ENCODE measurements around the gene RCOR1.

Gene RCOR1

DNA sequence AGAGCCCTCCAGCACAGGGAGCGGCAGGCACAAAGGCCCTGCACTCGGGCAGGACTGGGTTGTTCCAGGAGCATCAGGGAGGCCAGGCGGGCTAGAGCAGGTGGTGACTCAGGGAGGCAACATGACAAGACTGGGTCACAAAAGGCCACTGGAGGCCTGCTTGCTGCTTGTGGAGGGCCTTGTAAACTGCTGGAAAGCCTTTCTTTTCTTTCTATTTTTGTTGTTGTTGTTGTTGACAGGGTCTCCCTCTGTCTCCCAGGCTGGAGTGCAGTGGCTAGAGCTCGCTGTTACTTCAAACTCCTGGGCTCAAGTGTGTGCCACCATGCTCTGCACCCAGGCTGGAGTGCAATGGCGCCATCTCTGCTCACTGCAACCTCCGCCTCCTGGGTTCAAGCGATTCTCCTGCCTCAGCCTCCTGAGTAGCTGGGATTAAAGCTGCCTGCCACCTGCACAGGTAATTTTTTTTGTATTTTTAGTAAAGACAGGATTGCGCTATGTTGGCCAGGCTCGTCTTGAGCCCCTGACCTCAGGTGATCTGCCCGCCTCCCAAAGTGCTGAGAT, 11.8 kb upstream of the RCOR1 start:
- TF ChIP-seq, protein P1, sequence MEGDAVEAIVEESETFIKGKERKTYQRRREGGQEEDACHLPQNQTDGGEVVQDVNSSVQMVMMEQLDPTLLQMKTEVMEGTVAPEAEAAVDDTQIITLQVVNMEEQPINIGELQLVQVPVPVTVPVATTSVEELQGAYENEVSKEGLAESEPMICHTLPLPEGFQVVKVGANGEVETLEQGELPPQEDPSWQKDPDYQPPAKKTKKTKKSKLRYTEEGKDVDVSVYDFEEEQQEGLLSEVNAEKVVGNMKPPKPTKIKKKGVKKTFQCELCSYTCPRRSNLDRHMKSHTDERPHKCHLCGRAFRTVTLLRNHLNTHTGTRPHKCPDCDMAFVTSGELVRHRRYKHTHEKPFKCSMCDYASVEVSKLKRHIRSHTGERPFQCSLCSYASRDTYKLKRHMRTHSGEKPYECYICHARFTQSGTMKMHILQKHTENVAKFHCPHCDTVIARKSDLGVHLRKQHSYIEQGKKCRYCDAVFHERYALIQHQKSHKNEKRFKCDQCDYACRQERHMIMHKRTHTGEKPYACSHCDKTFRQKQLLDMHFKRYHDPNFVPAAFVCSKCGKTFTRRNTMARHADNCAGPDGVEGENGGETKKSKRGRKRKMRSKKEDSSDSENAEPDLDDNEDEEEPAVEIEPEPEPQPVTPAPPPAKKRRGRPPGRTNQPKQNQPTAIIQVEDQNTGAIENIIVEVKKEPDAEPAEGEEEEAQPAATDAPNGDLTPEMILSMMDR (conservative IDR thresholded peaks at IDR 0.05; ENCODE audit: low read length): no peak
- DNase-seq (ENCODE audit: low read depth): no peak
- peak overlapping the region; percentile 37; the same call in 1 of the 2 replicates for H3K4me3 ChIP-seq (ENCODE audit: low read length)

DNA sequence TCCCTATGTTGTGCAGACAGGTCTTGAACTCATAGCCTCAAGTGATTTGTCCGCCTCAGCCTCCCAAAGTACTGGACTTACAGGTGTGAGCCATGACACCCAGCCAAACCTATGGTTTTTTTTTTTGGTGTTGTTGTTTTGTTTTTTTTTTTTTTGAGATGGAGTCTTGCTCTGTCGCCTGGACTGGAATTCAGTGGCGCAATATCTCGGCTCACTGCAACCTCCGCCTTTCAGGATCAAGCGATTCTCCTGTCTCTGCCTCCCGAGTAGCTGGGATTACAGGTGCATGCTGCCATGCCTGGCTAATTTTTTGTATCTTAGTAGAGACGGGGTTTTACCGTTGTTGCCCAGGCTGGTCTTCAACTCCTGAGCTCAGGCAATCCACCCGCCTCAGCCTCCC, 11.3 kb upstream of the RCOR1 start:
- DNase-seq (ENCODE audit: low read depth): no peak
- TF ChIP-seq, protein P1 (conservative IDR thresholded peaks at IDR 0.05; ENCODE audit: low read length): no peak
- no peak overlapping the region for H3K4me3 ChIP-seq (ENCODE audit: low read length)

DNA sequence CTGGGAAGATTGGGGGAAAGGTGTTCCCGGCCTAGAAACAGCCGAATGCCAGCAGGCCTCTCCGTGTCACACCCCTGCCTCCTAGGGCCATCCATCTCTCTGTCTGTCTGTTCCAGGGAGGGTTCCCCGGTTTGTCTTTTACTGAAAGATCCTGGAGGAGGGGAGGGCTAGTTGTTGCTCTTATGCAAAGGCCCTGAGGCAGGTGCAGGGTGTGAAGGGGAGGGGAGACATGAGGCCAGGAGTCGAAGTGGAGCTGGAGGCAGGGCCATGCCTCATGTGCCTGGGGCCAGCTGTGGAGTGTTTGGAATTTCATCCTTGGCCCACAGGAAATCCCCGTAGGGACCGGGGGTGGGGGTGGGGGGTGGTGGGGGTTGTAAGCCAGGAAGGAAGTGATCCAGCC, 8.7 kb upstream of the RCOR1 start:
- TF ChIP-seq, protein P1 (conservative IDR thresholded peaks at IDR 0.05; ENCODE audit: low read length): no peak
- no peak overlapping the region for H3K4me3 ChIP-seq (ENCODE audit: low read length)
- DNase-seq (ENCODE audit: low read depth): no peak

DNA sequence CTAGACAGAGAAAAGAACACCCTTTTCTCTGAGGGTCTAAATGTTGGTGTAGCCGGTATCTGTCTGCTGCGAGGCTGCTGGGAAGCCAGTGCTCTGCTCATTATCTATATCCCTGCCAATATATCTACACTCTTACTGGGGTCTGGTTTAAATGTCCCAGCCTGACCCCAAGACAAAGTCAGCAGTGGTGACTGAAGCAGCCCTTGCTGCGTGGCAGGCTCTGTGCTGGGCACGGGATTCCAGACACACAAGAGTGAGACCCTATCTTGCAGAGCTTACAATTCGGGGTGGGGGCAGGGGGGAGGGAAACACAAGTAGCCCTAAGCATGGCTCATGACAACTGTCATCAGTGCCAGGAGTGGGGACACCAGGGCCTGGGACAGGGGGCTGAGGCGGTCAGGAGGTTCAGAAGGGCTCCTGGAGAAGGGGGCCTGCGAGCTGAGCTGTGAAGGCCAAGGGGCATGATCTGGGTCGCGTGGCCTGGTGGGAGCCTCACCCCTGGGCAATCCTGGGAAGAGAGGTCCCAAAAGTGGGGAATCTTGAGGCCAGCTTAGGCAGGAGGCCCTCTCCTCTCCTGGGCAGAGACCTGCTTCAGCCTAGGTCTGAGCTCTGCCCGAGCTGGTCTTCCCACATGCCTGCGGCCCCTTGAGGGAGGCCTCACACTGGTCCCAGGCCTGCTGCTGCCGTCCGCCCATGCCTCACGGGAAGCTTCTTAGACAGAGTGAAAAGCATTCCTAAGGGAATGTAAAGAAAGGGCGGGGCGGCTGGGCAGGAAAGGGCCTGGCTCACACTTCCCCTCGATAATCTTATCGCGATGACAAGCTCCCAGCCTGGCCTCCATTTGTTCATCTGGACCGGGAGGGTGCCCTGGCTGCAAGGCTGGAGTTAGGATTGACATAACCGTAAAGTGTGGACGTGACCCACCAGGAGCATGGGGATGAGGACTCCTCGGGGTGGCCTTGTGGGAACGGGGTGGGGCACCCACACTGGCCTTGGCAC, 7.3 kb upstream of the RCOR1 start:
- no peak overlapping the region for H3K4me3 ChIP-seq (ENCODE audit: low read length)
- DNase-seq (ENCODE audit: low read depth): no peak
- TF ChIP-seq, protein P1 (conservative IDR thresholded peaks at IDR 0.05; ENCODE audit: low read length): no peak

DNA sequence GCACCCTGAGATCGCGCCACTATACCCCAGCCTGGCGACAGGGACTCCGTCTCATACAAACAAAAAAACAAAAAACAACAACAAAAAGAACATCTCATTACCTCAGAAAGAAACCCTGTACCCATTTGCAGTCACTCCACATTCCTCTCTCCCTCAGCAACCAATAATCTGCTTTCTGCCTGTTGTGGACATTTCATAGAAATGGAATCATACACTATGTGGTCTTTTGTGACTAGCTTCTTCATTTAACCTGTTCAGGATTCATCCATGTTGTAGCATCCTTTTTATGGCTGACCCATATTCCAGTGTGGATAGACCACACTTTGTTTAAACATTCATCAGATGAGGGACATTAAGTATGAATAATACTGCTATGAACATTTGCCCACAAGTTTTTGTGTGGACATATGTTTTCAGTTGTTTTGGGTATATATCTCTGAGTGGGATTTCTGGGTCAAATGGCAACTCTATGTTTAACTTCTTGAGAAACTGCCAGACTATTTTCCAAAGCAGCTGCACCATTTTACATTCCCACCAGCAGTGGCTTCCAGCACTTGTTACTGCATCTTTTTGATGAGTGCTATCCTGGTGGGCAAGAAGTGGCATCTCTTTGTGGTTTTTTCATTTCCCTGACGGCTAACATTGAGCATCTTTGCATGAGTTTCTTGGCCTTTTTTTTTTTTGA, 5.9 kb upstream of the RCOR1 start:
- DNase-seq (ENCODE audit: low read depth): peak; percentile 57
- TF ChIP-seq, protein P1 (conservative IDR thresholded peaks at IDR 0.05; ENCODE audit: low read length): peak; percentile 26
- H3K4me3 ChIP-seq (ENCODE audit: low read length): no peak overlapping the region

DNA sequence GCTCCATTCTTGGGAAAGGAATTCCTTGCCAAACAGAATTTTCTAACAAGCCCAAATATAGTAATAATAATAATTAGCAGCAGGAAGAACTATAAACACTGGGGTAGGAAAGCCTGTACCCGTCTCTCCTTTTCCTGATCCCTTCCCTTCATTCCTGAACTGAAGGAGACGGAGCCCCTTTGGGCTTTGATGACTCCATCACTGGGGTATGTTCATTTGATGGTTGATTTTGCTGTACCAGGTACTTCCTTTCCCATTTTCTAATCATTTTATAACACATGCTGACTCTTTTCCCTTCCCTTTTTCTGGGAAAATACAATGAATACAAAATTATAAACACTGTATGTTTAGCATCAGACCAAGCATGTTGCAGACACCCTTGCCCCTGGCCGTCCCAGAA, 3.6 kb upstream of the RCOR1 start:
- H3K4me3 ChIP-seq (ENCODE audit: low read length): no peak overlapping the region
- no peak for DNase-seq (ENCODE audit: low read depth)
- TF ChIP-seq, protein P1 (conservative IDR thresholded peaks at IDR 0.05; ENCODE audit: low read length): no peak
